Caco-2 (cell line): ENCODE measurements around the gene TMEM266. TPM values are rescaled to one million over a fixed set of nuclear protein-coding genes. Genes with fewer than 3 reads are reported as not detected.

Experiments
- BruUV-seq: library from RNA; stranded (reverse); fragments of 400-500 nt; replicated peaks from 2 replicates; lab custom pipeline; 2021; lab: Mats Ljungman, UMichigan
- CTCF ChIA-PET: fragments of 300-600 bp; sonication (Branson Sonifier 250); formaldehyde crosslinking; loops from one replicate; lab custom pipeline; 2022; ENCODE audit warnings: antibody characterized with exemption; lab: Charles Lee
- POLR2A ChIA-PET: fragments of 300-600 bp; sonication (Branson Sonifier 250); formaldehyde crosslinking; loops from one replicate; lab custom pipeline; 2022; ENCODE audit warnings: antibody characterized with exemption; lab: Charles Lee
- DNase-seq, 2 experiments: peaks; one replicate each; pipeline versions ENCODE4 v3.0.0 to v3.0.0-alpha.2; 2020 to 2022
- H3K27me3 ChIP-seq: replicated peaks from 2 replicates; pipeline ENCODE4 v1.6.0; 2011; ENCODE audit warnings: low read length; ENCODE audit not compliant: control insufficient read depth, insufficient read depth
- H3K36me3 ChIP-seq: 2 replicates; pipeline ENCODE4 v1.5.1; 2011; ENCODE audit warnings: low read length; ENCODE audit not compliant: control insufficient read depth, insufficient read depth
- H3K4me1 ChIP-seq: fragments of 250-450 bp; sonication (Bioruptor Pico); 2 replicates; pipeline ENCODE4 v1.5.1; 2020; ENCODE audit warnings: mild to moderate bottlenecking
- H3K4me3 ChIP-seq: 2 replicates; pipeline ENCODE4 v1.5.1; 2011; ENCODE audit warnings: low read depth, mild to moderate bottlenecking, control low read depth, low read length
- H3K9me3 ChIP-seq: fragments of 250-450 bp; sonication (Bioruptor Pico); 2 replicates; pipeline ENCODE4 v1.5.1; 2020; ENCODE audit warnings: mild to moderate bottlenecking, moderate library complexity
- H3K27ac Mint-ChIP-seq: one replicate; pipeline ENCODE4 v1.8.0; 2022; ENCODE audit warnings: mixed read lengths; ENCODE audit not compliant: unreplicated experiment
- H3K27me3 Mint-ChIP-seq: one replicate; pipeline ENCODE4 v1.8.0; 2022; ENCODE audit warnings: mixed read lengths; ENCODE audit not compliant: insufficient read depth, unreplicated experiment
- H3K36me3 Mint-ChIP-seq: one replicate; pipeline ENCODE4 v1.8.0; 2022; ENCODE audit warnings: mild to moderate bottlenecking, mixed read lengths; ENCODE audit not compliant: insufficient read depth, unreplicated experiment
- H3K4me1 Mint-ChIP-seq: one replicate; pipeline ENCODE4 v1.8.0; 2022; ENCODE audit warnings: low read depth, mixed read lengths; ENCODE audit not compliant: unreplicated experiment
- H3K4me3 Mint-ChIP-seq: one replicate; pipeline ENCODE4 v1.8.0; 2022; ENCODE audit warnings: mild to moderate bottlenecking, moderate library complexity, mixed read lengths; ENCODE audit not compliant: unreplicated experiment
- H3K9me3 Mint-ChIP-seq: one replicate; pipeline ENCODE4 v1.8.0; 2022; ENCODE audit warnings: mixed read lengths; ENCODE audit not compliant: unreplicated experiment
- intact Hi-C: fragments of 100-400 bp; cut with micrococcal nuclease; formaldehyde crosslinking; loops from one replicate; pipeline ENCODE4 v1.10.0; 2022; ENCODE audit not compliant: unreplicated experiment
- total RNA-seq: library from RNA; stranded (reverse); gene quantifications from 2 replicates; pipeline ENCODE4 v1.2.3, GENCODE V29; 2022
- TF ChIP-seq, protein P1 (sequence below), 2 experiments: fragments of 200-600 bp in 1 of 2; IDR thresholded peaks; 1 replicate in 1 of 2; 2 replicates in 1 of 2; pipeline versions ENCODE4 v1.5.1 to v1.8.0; 2011 to 2022; ENCODE audit warnings: antibody characterized with exemption in 1 of 2, control low read depth in 1 of 2, inconsistent platforms in 1 of 2, low read depth in 1 of 2, low read length in 1 of 2, mild to moderate bottlenecking in 1 of 2, moderate library complexity in 1 of 2; ENCODE audit not compliant: insufficient read depth in 1 of 2, severe bottlenecking in 1 of 2, unreplicated experiment in 1 of 2

The TMEM266 gene
- total RNA-seq, 1 experiment from 2014 or later, result 0.27 TPM

DNA sequence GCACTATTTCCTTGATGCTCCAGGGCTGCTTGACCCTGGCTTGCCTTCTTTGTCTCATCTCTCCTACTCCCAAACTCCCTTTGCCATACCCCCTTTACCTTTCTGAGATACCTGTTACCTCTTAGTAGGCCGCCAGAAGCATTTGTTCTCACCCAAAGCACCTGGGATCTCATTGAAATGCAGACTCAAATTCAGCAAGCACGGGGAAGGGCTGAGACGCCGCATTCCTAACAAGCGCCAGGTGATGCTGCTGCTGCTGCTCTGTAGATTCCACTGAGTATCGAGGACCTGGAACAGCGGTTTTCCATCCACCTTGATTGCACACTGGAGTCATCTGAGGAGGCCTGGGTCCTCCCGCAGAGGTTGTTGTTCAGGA lies 91.8 kb downstream of the TMEM266 start:
- intact Hi-C loops, result no loop called here
- Histone ChIP-seq H3K4me3 (no peak overlapping the region), H3K4me1 (no peaks in the 10 kb centered on the region), H3K9me3 (no peaks in the 10 kb centered on the region), H3K36me3 (no peaks in the 10 kb centered on the region), H3K27me3 (no peaks in the 10 kb centered on the region)
- ChIA-PET POLR2A (no interaction called here), CTCF (interaction anchor here (1.0 to 1.6 kb wide), 3 partner anchors 12 to 36 kb away, joined by 5 to 8 read pairs (median 6); no protein-coding TSS in a partner anchor)
- peaks cover 13% of the 10 kb centered on the region for H3K4me1 Mint-ChIP-seq
- TF ChIP-seq, protein P1, sequence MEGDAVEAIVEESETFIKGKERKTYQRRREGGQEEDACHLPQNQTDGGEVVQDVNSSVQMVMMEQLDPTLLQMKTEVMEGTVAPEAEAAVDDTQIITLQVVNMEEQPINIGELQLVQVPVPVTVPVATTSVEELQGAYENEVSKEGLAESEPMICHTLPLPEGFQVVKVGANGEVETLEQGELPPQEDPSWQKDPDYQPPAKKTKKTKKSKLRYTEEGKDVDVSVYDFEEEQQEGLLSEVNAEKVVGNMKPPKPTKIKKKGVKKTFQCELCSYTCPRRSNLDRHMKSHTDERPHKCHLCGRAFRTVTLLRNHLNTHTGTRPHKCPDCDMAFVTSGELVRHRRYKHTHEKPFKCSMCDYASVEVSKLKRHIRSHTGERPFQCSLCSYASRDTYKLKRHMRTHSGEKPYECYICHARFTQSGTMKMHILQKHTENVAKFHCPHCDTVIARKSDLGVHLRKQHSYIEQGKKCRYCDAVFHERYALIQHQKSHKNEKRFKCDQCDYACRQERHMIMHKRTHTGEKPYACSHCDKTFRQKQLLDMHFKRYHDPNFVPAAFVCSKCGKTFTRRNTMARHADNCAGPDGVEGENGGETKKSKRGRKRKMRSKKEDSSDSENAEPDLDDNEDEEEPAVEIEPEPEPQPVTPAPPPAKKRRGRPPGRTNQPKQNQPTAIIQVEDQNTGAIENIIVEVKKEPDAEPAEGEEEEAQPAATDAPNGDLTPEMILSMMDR (IDR thresholded peaks at IDR 0.05; ENCODE audit: insufficient read depth in 1 of 2, low read depth in 1 of 2, low read length in 1 of 2, severe bottlenecking in 1 of 2, unreplicated experiment in 1 of 2), result no peak
- peak overlapping the region; percentile 15 for H3K27ac Mint-ChIP-seq
- DNase-seq, result no peak
- H3K4me3 Mint-ChIP-seq, result no peak overlapping the region
- no peaks in the 10 kb centered on the region for H3K9me3 Mint-ChIP-seq
- H3K27me3 Mint-ChIP-seq, result no peaks in the 10 kb centered on the region
- no TSS peak for BruUV-seq
- peaks cover 5% of the 10 kb centered on the region for H3K36me3 Mint-ChIP-seq

DNA sequence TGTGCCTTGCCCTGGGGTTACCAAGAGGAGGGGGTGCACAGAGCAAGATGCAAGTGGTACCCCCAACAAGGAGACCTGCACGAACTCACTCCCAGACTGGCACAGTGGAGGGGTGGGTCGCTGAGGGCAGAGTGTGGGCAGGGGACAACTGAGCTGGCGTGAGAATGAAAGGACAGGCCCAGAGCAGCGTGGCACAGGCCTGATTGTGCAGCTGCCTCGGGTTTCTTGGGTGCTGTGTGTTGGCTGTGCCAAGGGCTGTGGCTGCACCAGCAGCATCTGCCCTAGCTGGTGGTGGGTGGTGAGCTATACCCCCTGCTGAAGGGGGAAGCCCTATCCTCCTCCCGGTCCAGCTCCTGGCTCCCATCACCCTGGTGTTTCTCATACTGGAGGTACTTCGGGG lies 92.4 kb downstream of the TMEM266 start:
- H3K4me1 Mint-ChIP-seq, result peaks cover 13% of the 10 kb centered on the region
- Histone ChIP-seq H3K4me3 (no peak overlapping the region), H3K27me3 (no peaks in the 10 kb centered on the region), H3K4me1 (no peaks in the 10 kb centered on the region), H3K9me3 (no peaks in the 10 kb centered on the region), H3K36me3 (no peaks in the 10 kb centered on the region)
- H3K4me3 Mint-ChIP-seq, result no peak overlapping the region
- H3K27me3 Mint-ChIP-seq, result no peaks in the 10 kb centered on the region
- peaks cover 5% of the 10 kb centered on the region for H3K36me3 Mint-ChIP-seq
- intact Hi-C loops, result no loop called here
- no peak overlapping the region for H3K27ac Mint-ChIP-seq
- no TSS peak for BruUV-seq
- no peak for DNase-seq
- no peaks in the 10 kb centered on the region for H3K9me3 Mint-ChIP-seq
- POLR2A ChIA-PET, result no interaction called here
- TF ChIP-seq, protein P1 (IDR thresholded peaks at IDR 0.05; ENCODE audit: insufficient read depth in 1 of 2, low read depth in 1 of 2, low read length in 1 of 2, severe bottlenecking in 1 of 2, unreplicated experiment in 1 of 2), result no peak
- CTCF ChIA-PET, result interaction anchor here (0.8 kb wide), 1 partner anchor 33 kb away, joined by 3 read pairs; no protein-coding TSS in a partner anchor

DNA sequence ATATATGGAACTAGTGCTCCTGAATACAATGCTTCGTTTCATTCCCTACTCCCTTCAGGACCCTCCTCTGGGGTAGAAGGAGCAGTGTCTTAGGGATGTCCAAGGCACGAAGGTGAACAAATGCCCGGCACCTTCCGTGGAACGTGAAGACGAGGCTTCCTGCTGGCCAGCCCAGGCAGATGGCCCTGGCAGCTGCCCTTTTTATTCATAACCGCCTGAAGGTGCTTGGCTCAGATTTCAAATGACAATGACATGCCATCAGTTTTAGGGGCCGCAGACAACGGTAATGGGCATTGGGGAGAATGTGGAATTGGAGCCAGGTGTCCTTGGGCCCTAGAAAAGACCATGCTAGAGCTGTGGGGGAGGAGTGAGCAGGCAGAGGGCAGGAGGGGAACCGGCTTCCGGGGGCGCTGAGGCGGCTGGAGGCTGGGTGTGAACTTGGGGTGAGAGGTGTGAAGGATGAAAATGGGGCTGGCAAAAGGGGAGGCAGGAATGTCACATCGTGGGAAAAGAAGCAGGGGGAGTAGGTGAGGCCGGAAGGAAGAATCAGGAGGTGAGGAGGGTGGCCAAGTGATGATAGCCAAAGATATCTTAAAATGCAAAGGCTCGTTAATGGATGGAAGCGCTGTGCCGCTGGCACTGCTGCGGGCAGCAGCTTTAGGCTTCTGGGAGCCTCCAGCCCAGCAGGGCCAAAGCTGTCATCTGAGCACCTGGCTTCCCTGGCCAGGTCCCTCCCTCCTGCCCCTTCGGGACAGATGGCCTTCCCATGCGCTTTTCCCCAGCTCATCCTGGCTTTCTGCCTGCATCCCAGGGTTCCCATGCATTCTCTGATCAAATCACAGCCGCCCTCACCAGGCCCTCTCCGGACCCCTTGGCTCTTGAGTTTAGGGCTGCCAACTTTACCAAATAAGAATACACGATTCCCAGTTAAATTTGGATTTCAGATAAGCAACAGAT lies 93.7 kb downstream of the TMEM266 start:
- no TSS peak for BruUV-seq
- Histone ChIP-seq H3K4me1 (no peaks in the 10 kb centered on the region), H3K36me3 (no peaks in the 10 kb centered on the region), H3K27me3 (no peaks in the 10 kb centered on the region), H3K4me3 (no peak overlapping the region), H3K9me3 (no peaks in the 10 kb centered on the region)
- peaks cover 5% of the 10 kb centered on the region for H3K36me3 Mint-ChIP-seq
- intact Hi-C loops, result no loop called here
- peaks cover 7% of the 10 kb centered on the region for H3K4me1 Mint-ChIP-seq
- CTCF ChIA-PET, result no interaction called here
- TF ChIP-seq, protein P1 (IDR thresholded peaks at IDR 0.05; ENCODE audit: insufficient read depth in 1 of 2, low read depth in 1 of 2, low read length in 1 of 2, severe bottlenecking in 1 of 2, unreplicated experiment in 1 of 2), result no peak
- DNase-seq, result no peak
- no peak overlapping the region for H3K27ac Mint-ChIP-seq
- POLR2A ChIA-PET, result no interaction called here
- no peaks in the 10 kb centered on the region for H3K27me3 Mint-ChIP-seq
- H3K9me3 Mint-ChIP-seq, result no peaks in the 10 kb centered on the region
- H3K4me3 Mint-ChIP-seq, result no peak overlapping the region
